Endothelial cell (in vitro differentiated cells): Measurements from ENCODE around the gene SLC7A8. TPM values are rescaled to one million over a fixed set of nuclear protein-coding genes. Genes with fewer than 3 reads are reported as not detected.

ENCODE experiments used
- DNase-seq: peaks from one replicate; pipeline ENCODE4 v3.0.0; 2021; ENCODE audit warnings: low spot score
- H3K27ac Mint-ChIP-seq: one replicate; pipeline ENCODE4 v1.8.0; 2021; ENCODE audit warnings: mixed read lengths, inconsistent platforms; ENCODE audit not compliant: unreplicated experiment
- H3K27me3 Mint-ChIP-seq: one replicate; pipeline ENCODE4 v1.8.0; 2021; ENCODE audit warnings: mild to moderate bottlenecking, moderate library complexity, mixed read lengths, inconsistent platforms; ENCODE audit not compliant: unreplicated experiment
- H3K36me3 Mint-ChIP-seq: one replicate; pipeline ENCODE4 v1.8.0; 2021; ENCODE audit warnings: mild to moderate bottlenecking, low read depth, mixed read lengths, inconsistent platforms; ENCODE audit not compliant: unreplicated experiment
- H3K4me1 Mint-ChIP-seq: one replicate; pipeline ENCODE4 v1.8.0; 2021; ENCODE audit warnings: mild to moderate bottlenecking, mixed read lengths, inconsistent platforms; ENCODE audit not compliant: unreplicated experiment
- H3K4me3 Mint-ChIP-seq: one replicate; pipeline ENCODE4 v1.8.0; 2021; ENCODE audit warnings: mild to moderate bottlenecking, mixed read lengths, inconsistent platforms; ENCODE audit not compliant: unreplicated experiment
- H3K9me3 Mint-ChIP-seq: one replicate; pipeline ENCODE4 v1.8.0; 2021; ENCODE audit warnings: mixed read lengths, inconsistent platforms; ENCODE audit not compliant: unreplicated experiment
- CTCF ChIP-seq: fragments of 200-600 bp; sonication (generic); IDR thresholded peaks from one replicate; pipeline ENCODE4 v1.5.0; 2021; ENCODE audit warnings: antibody characterized with exemption; ENCODE audit not compliant: unreplicated experiment
- total RNA-seq: library from RNA; stranded (reverse); fragmentation: NEBNext Ultra II Directional; extraction: Animal tissue kit (Norgen Biotek cat#: 25700); gene quantifications from one replicate; pipeline ENCODE4 v1.2.1, GENCODE V29; 2021; ENCODE audit not compliant: unreplicated experiment

The SLC7A8 gene
- total RNA-seq, 1 donor from 2014 or later, result 24.3 TPM

- Mint-ChIP-seq H3K4me1 (peaks cover 23% of the 10 kb centered on the region), H3K9me3 (no peaks in the 10 kb centered on the region), H3K27me3 (peaks cover 11% of the 10 kb centered on the region), H3K4me3 (no peak overlapping the region), H3K27ac (peak overlapping the region; percentile 91), H3K36me3 (peaks cover 19% of the 10 kb centered on the region)
- TF ChIP-seq CTCF, result no peak
- no peak for DNase-seq
Observed at GRCh38 chr14:23148591-23149249, 34.7 kb downstream of the SLC7A8 start.

- no peak for TF ChIP-seq CTCF
Observed at GRCh38 chr14:23147676-23148075, 35.8 kb downstream of the SLC7A8 start.

GRCh38 chr14:23146980-23147379, 36.5 kb downstream of the SLC7A8 start:
- H3K27ac Mint-ChIP-seq, result no peak overlapping the region
- DNase-seq, result no peak
- no peak overlapping the region for H3K4me3 Mint-ChIP-seq
- H3K27me3 Mint-ChIP-seq, result peaks cover 10% of the 10 kb centered on the region
- H3K4me1 Mint-ChIP-seq, result peaks cover 23% of the 10 kb centered on the region
- peaks cover 19% of the 10 kb centered on the region for H3K36me3 Mint-ChIP-seq
- no peaks in the 10 kb centered on the region for H3K9me3 Mint-ChIP-seq
- TF ChIP-seq CTCF, result no peak

More at GRCh38 chr14:23147676-23148075, 35.8 kb downstream of the SLC7A8 start:
- H3K9me3 Mint-ChIP-seq, result no peaks in the 10 kb centered on the region
- peaks cover 19% of the 10 kb centered on the region for H3K36me3 Mint-ChIP-seq
- peaks cover 10% of the 10 kb centered on the region for H3K27me3 Mint-ChIP-seq
- peak overlapping the region; percentile 22 for H3K4me3 Mint-ChIP-seq
- H3K4me1 Mint-ChIP-seq, result peaks cover 23% of the 10 kb centered on the region
- no peak for DNase-seq
- H3K27ac Mint-ChIP-seq, result no peak overlapping the region

- no peak for DNase-seq
- Mint-ChIP-seq H3K27ac (no peak overlapping the region), H3K4me3 (no peak overlapping the region)
Observed at GRCh38 chr14:23146351-23146910, 37.0 kb downstream of the SLC7A8 start.

More at GRCh38 chr14:23146351-23146910, 37.0 kb downstream of the SLC7A8 start:
- Mint-ChIP-seq H3K9me3 (no peaks in the 10 kb centered on the region), H3K36me3 (peaks cover 19% of the 10 kb centered on the region), H3K27me3 (peaks cover 10% of the 10 kb centered on the region), H3K4me1 (peaks cover 23% of the 10 kb centered on the region)
- TF ChIP-seq CTCF, result no peak
